Motor neuron (in vitro differentiated cells): ENCODE results near the gene COL5A3. TPM values are rescaled to one million over a fixed set of nuclear protein-coding genes. Genes with fewer than 3 reads are reported as not detected.
A peak's percentile ranks its signal among the peaks of the same experiment; 100 is the strongest.
"Not testable (repeated sequence)": the region's sequence is repeated elsewhere in the genome, so short reads cannot be mapped to it uniquely, and the experiment has no call there.

Experiments used
- ATAC-seq, 8 experiments: fragments of 200-7000 bp; cut with Tn5 transposase; replicated peaks in 6 of 8; 2 replicates each; pipeline ENCODE4 v1.8.0; 2021; ENCODE audit warnings: mild to moderate bottlenecking in 8 of 8, moderate library complexity in 8 of 8
- H3K27ac ChIP-seq, 2 donors: fragments of 250-450 bp; sonication (Bioruptor Pico); 2 replicates each; pipeline ENCODE4 v1.9.0; 2021; ENCODE audit warnings: antibody characterized with exemption in 2 of 2, mild to moderate bottlenecking in 2 of 2, moderate library complexity in 1 of 2
- H3K4me1 ChIP-seq, 2 donors: fragments of 250-450 bp; sonication (Bioruptor Pico); replicated peaks in 1 of 2; 2 replicates each; pipeline ENCODE4 v1.6.1; 2021; ENCODE audit warnings: antibody characterized with exemption in 2 of 2, mild to moderate bottlenecking in 2 of 2, moderate library complexity in 1 of 2
- H3K4me3 ChIP-seq, 5 donors: fragments of 250-450 bp; sonication (Bioruptor Pico); 2 replicates each; pipeline ENCODE4 v1.9.0; 2021; ENCODE audit warnings: antibody characterized with exemption in 5 of 5, mild to moderate bottlenecking in 5 of 5, moderate library complexity in 4 of 5
- WGBS, 10 experiments: fragments of 450-650 bp; shearing (Covaris generic); methylation state at CpG; one replicate each; pipeline ENCODE4 v1.0.0; 2022; 5-methylcytosine and 5-hydroxymethylcytosine counted together
- in situ Hi-C, 9 experiments: fragments of 400-800 bp; cut with MboI; loops; one replicate each; pipeline ENCODE4 v1.15.0; 2021; ENCODE audit warnings: low sequenced_read_pairs in 9 of 9, low pct_unique_long_range_greater_than_20kb in 2 of 9; ENCODE audit not compliant: unreplicated experiment in 9 of 9
- total RNA-seq, 8 experiments: library from RNA; unstranded; fragments of 300-600 nt; gene quantifications; 2 replicates each; pipeline versions ENCODE4 v1.2.3 to v1.2.4, GENCODE V29; 2022

The COL5A3 gene
- total RNA-seq, 8 experiments from 2014 or later = 0.07 to 5.3 (median 0.19) TPM; not detected in 2

DNA sequence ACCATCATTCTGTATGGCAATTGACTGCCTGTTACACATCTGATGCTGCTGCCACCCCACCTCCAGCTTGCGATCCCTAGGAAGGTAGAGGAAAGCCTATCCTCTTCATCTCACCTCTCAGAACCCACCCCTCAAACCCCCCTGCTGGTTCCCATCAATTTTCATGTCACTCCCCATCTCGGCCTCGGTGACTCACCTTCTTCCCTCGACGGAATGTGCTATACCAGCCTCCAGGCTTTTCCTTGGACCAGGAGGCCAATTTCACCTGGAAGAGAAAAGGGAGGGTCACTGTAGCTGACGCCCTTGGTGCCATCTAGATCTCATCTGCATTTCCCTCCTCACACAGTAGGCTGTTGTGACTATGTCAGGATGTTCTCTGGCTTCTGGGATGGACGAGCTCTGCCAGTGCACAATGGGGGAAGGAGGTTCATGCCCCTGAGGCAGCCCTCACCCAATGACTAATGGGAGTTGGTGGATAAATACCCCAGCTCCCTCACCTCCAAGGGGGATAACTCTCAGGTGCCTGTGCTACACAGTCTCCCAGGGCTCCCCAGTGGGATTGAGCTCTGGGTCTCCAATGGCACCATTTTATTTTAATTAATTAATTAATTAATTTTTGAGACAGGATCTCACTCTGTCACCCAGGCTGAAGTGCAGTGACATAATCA lies 47.5 kb downstream of the COL5A3 start:
- in situ Hi-C loops = no loop called here

DNA sequence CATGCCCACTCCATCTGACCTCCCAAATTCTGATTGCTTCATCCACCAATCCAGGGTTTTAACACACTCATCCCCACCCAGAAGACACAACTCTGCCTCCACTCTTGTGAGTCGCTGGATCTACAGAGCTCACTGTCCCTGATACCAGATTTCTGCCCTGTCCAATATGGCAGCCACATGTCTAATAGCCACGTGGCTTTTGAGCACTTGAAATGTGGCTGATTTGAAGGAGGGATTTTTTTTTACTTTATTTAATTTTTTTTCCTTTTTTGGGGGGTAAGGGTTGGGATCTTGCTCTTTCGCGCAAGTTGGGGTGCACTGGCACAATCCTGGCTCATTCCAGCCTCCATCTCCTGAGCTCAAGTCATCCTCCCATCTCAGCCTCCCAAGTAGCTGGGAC lies 49.2 kb downstream of the COL5A3 start:
- Histone ChIP-seq H3K4me1 (no peaks in the 10 kb centered on the region), H3K4me3 (no peak overlapping the region), H3K27ac (no peak overlapping the region)
- 0 to 100% (median 81%) methylated on average over 1 to 4 of the region's 4 CpGs; no CpG with 5 or more reads in 1 of the 10 experiments for WGBS, 10 experiments
- in situ Hi-C loops = no loop called here
- no peak for ATAC-seq

More for the DNA sequence above, 47.5 kb downstream of the COL5A3 start:
- 0 to 73% (median 57%) methylated on average over 1 to 3 of the region's 7 CpGs; no CpG with 5 or more reads in 5 of the 10 experiments for WGBS, 10 experiments
- no peaks in the 10 kb centered on the region for H3K4me1 ChIP-seq
- H3K4me3 ChIP-seq = no peak overlapping the region
- ATAC-seq = no peak
- no peak overlapping the region for H3K27ac ChIP-seq

DNA sequence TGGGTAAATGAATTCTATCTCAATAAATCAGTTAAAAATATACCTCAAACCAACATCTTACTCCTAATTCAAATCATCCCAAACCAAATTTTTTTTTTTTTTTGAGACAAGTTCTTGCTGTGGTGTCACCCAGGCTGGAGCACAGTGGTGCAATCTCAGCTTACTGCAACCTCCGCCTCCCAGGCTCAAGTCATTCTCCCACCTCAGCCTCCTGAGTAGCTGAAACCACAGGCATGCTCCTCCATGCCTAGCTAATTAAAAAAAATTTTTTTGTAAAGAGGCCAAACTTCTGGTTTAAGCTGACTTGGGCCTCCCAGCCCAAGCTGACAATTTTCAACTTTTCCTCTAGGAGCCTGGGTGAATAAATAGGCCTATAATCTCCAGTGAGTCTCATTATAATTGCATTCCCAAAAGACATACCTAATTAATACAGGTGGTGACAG lies 51.9 kb downstream of the COL5A3 start:
- Histone ChIP-seq H3K4me3 (no peak overlapping the region), H3K4me1 (no peaks in the 10 kb centered on the region), H3K27ac (no peak overlapping the region)
- peak in 2 of 8 experiments; percentile 56 to 74 for ATAC-seq
- in situ Hi-C loops = no loop called here
- 0 to 78% (median 7%) methylated on average over 1 of the region's 1 CpG; no CpG with 5 or more reads in 5 of the 10 experiments for WGBS, 10 experiments

DNA sequence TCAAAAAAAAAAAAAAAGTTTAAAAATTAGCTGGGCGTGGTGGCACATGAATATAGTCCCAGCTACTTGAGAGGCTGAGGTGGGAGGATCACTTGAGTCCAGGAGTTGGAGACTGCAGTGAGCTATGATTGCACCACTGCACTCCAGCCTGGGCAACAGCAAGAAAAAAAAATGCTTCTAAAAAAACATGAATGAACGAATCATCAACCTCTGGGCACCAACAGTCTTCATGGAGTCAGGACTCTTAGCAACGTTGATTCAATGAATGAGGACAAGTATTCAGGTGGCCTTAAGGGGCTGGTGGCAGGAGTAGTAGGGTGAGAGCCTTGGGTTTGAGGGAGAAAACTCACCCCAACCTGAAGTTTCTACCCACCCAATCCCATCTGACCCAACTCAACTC lies 53.3 kb downstream of the COL5A3 start:
- no peak for ATAC-seq

DNA sequence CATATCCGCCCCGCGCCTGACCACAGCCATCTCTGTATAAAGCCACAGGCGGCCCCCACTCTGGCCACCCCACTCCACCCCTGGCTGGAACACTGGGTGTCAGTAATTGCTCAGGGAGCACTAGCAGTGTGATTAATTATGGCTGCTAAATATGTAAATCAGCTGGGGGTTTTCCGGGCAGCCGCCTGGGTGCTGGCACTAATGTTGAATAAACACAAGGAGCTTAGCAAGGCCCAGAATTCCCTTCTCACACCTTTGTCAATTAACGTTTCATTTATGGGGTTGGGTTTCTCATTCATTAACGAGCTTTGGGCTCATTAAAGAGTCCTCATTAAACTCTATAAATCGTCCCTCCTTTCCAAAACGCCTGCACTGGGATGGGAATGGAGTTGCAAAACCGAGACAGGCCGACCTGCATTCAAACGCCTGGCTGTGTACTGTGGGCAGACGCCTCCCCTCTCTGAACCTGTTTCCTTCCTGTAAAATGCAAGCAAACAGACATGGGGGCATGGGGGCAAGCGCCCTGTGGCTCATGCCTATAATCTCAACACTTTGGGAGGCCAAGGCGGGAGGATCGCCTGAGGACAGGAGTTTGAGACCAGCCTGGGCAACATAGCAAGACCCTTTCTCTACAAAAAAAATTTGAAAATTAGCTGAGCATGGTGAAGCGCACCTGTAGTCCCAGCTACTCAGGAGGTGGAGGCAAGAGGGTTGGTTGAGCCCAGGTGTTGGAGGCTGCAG lies 56.3 kb downstream of the COL5A3 start:
- H3K4me1 ChIP-seq = no peaks in the 10 kb centered on the region
- WGBS, 10 experiments = 37 to 82% (median 70%) methylated on average over 2 to 12 of the region's 18 CpGs; no CpG with 5 or more reads in 3 of the 10 experiments
- ATAC-seq = no peak
- no peak overlapping the region for H3K4me3 ChIP-seq
- in situ Hi-C loops = no loop called here
- H3K27ac ChIP-seq = no peak overlapping the region

More for the DNA sequence above, 53.3 kb downstream of the COL5A3 start:
- Histone ChIP-seq H3K4me3 (no peak overlapping the region), H3K4me1 (no peaks in the 10 kb centered on the region), H3K27ac (no peak overlapping the region)
- in situ Hi-C loops = no loop called here
- 36 to 92% (median 66%) methylated on average over 2 to 3 of the region's 3 CpGs; no CpG with 5 or more reads in 2 of the 10 experiments for WGBS, 10 experiments

DNA sequence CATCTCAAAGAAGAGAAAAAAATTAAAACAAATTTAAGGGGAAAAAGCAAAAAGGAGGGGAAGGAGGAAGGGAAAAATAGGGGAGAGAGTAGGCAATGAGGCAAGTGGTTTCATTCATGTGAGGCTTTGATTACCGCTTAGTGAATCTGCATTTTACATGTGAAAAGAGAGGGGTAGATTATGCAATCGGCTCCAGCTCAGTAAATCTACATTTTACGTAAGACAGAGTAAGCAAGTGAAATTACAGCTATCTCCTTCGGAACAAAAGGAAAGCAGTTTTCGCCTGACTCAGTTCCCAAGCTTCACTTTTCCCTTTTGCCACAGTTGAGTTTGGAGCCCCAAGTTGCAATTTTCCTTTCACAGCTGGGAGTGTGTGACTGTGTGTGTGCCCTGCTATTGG lies 58.0 kb downstream of the COL5A3 start:
- in situ Hi-C loops = no loop called here
- H3K4me1 ChIP-seq = no peaks in the 10 kb centered on the region
- H3K27ac ChIP-seq = peak overlapping the region in 1 of 2 donors; percentile 52
- ATAC-seq = peak in 4 of 8 experiments; percentile 39 to 73 (median 53)
- no peak overlapping the region for H3K4me3 ChIP-seq
- 3 to 63% (median 36%) methylated on average over 1 to 5 of the region's 5 CpGs for WGBS, 10 experiments

DNA sequence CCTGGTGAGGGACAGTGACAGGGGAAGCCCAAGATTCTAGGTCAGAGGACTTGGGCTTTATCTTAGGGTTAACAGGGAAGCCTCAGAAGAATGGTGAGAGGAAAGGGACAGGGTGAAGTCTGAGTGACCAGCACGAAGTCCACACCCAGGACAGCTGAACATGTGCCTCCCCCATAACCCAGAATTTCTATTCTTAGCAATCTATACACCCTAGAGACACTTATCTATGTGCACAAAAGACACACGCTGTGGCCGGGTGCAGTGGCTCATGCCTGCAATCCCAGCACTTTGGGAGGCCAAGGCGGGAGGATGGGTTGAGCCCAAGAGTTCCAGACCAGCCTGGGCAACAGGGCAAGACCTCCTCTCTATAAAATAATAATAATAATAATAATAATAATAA lies 62.9 kb downstream of the COL5A3 start:
- Histone ChIP-seq H3K4me3 (no peak overlapping the region), H3K27ac (no peak overlapping the region), H3K4me1 (peaks cover 9 to 11% of the 10 kb centered on the region in 2 donors)
- WGBS, 10 experiments = 47 to 100% (median 60%) methylated on average over 1 to 4 of the region's 4 CpGs; no CpG with 5 or more reads in 4 of the 10 experiments
- in situ Hi-C loops = loop anchor here in 6 of 9 experiments (25.0 kb wide), 4 partner anchors 90 to 440 kb away; partner anchors contain the start of genes S1PR2 (in 3 of the 6), ICAM1 (in 1 of the 6), MRPL4 (in 1 of the 6) and TYK2 (in 1 of the 6)
- ATAC-seq = no peak

DNA sequence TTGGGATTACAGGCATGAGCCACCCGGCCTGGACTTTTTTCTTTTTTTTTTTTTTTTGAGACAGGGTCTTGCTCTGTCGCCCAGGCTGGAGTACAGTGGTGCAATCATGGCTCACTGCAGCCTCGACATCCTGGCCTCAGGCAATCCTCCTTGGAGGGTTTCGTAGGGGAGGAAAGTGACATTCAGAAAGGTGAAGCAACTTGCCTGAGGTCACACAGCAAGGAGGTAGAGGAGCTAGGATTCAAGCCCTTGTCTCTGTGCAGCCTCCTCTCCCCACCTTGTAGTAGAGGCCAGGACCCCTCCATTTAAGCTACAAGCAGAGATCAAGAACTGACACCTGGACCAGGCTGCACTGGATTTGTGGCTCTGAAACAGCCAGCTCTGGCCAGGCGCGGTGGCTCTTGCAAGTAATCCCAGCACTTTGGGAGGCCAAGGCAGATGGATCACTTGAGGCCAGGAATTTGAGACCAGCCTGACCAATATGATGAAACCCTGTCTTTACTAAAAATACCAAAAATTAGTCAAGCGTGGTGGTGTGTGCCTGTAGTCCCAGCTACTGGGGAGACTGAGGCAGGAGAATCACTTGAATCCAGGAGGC lies 63.7 kb downstream of the COL5A3 start:
- in situ Hi-C loops = loop anchor here in 6 of 9 experiments (25.0 kb wide), 4 partner anchors 91 to 441 kb away; partner anchors contain the start of genes S1PR2 (in 3 of the 6), ICAM1 (in 1 of the 6), MRPL4 (in 1 of the 6) and TYK2 (in 1 of the 6)
- peaks cover 9 to 11% of the 10 kb centered on the region in 2 donors for H3K4me1 ChIP-seq
- ATAC-seq, H3K4me3 ChIP-seq, H3K27ac ChIP-seq: not testable (repeated sequence)
- WGBS, 10 experiments = 57 to 100% (median 86%) methylated on average over 1 to 5 of the region's 7 CpGs; no CpG with 5 or more reads in 2 of the 10 experiments

DNA sequence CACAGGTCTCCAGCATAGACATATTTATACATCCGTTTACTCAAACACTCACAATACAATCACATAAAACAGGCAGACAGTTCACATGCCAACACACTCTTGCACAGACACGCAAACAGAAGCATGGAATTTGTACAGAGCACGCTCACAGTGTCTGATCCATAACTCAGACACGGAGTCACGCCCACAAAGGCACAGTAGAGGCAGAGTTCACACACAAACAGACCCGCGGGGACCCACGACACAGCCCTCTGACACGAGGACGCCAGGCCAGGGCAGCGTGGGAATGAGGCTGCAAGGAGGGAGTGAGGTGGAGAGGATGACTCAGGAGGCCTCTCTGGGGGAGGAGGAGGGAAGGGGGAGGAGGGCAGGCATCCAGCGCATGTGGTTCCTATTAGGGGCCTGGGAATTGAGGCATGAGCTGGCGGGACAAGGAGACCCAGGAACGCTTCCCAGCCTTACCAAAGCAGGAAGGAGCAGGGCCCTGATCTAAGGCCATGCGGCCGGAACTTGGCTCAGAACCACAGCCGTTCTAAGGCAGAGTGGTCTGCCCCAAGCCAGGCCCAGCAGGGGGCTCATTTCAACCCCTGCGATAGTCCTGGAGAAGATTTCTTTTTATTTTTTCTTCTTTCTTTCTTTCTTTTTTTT lies 64.9 kb downstream of the COL5A3 start:
- Histone ChIP-seq H3K4me3 (no peak overlapping the region), H3K27ac (peak overlapping the region in 1 of 2 donors; percentile 58), H3K4me1 (peaks cover 9 to 11% of the 10 kb centered on the region in 2 donors)
- 0 to 50% (median 40%) methylated on average over 1 to 4 of the region's 18 CpGs; no CpG with 5 or more reads in 5 of the 10 experiments for WGBS, 10 experiments
- in situ Hi-C loops = loop anchor here in 6 of 9 experiments (25.0 kb wide), 4 partner anchors 92 to 442 kb away; partner anchors contain the start of genes S1PR2 (in 3 of the 6), ICAM1 (in 1 of the 6), MRPL4 (in 1 of the 6) and TYK2 (in 1 of the 6)
- ATAC-seq = peak; percentile 94 to 98 (median 97)

DNA sequence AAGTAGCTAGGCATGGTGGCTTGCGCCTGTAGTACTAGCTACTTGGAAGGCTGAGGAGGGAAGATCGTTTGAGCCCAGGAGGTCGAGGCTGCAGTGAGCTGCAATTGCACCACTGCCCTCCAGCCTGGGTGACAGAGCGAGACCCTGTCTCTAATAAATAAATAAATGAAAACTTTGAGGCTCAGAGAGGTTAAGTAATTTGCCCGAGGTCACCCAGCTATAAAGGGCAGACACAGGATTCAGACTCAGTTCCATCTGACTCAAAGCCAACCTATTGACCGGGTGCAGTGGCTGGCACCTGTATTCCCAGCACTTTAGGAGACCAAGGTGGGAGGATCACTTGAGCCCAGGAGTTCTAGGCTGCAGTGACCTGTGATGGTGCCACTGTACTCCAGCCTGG lies 66.6 kb downstream of the COL5A3 start:
- 66 to 100% (median 84%) methylated on average over 1 to 5 of the region's 6 CpGs; no CpG with 5 or more reads in 3 of the 10 experiments for WGBS, 10 experiments
- no peak overlapping the region for H3K27ac ChIP-seq
- no peak for ATAC-seq
- peaks cover 9 to 11% of the 10 kb centered on the region in 2 donors for H3K4me1 ChIP-seq
- in situ Hi-C loops = loop anchor here in 6 of 9 experiments (25.0 kb wide), 4 partner anchors 94 to 444 kb away; partner anchors contain the start of genes S1PR2 (in 3 of the 6), ICAM1 (in 1 of the 6), MRPL4 (in 1 of the 6) and TYK2 (in 1 of the 6)
- H3K4me3 ChIP-seq = no peak overlapping the region

DNA sequence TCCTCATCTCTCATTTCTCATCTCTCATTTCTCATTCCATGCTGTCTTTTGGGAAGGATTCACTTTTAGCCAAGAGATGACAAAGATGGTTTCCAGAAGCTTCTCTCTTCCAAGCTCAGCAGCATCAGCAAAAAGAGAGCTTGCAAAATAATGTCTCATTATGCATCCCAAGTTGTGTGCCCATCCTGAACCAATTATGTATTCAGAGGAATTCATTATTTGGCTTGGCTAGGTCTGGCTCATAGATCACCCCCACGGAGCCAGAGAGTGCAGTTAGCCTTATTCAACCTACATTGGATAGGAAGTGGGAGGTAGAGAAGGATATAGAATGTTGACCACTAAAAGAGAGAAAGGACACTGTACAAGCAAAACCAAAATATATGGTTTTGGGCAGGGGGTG lies 68.6 kb downstream of the COL5A3 start:
- no peak overlapping the region for H3K4me3 ChIP-seq
- no peak for ATAC-seq
- WGBS, 10 experiments = 0 to 100% (median 38%) methylated on average over 1 of the region's 1 CpG; no CpG with 5 or more reads in 6 of the 10 experiments
- in situ Hi-C loops = loop anchor here in 6 of 9 experiments (25.0 kb wide), 4 partner anchors 96 to 446 kb away; partner anchors contain the start of genes S1PR2 (in 3 of the 6), ICAM1 (in 1 of the 6), MRPL4 (in 1 of the 6) and TYK2 (in 1 of the 6)
- H3K4me1 ChIP-seq = peaks cover 9 to 11% of the 10 kb centered on the region in 2 donors
- no peak overlapping the region for H3K27ac ChIP-seq

DNA sequence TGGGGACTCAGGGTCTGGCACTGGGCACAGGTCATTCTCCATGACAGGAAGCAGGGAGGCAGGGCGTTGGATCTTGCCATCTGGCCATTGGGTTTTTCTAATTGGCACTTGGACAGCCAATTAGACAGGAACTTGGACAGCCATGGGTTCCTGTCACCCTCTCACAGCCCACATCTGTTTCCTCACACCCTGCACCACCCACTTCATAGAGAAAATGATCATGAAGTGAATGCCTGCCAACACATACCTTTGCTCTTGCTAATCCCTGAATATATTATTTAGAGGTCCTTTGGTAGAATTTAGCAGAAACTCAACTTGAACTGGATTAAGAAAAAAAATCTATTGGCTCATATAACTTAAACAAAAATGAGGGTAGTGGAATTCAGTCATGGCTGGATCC lies 69.1 kb downstream of the COL5A3 start:
- H3K4me3 ChIP-seq = no peak overlapping the region
- peaks cover 9 to 14% of the 10 kb centered on the region in 2 donors for H3K4me1 ChIP-seq
- no peak for ATAC-seq
- in situ Hi-C loops = loop anchor here in 6 of 9 experiments (25.0 kb wide), 4 partner anchors 96 to 446 kb away; partner anchors contain the start of genes S1PR2 (in 3 of the 6), ICAM1 (in 1 of the 6), MRPL4 (in 1 of the 6) and TYK2 (in 1 of the 6)
- no peak overlapping the region for H3K27ac ChIP-seq
- WGBS, 10 experiments = 0 to 67% (median 13%) methylated on average over 1 of the region's 1 CpG; no CpG with 5 or more reads in 4 of the 10 experiments
